HepG2 (cell line): ENCODE results near the gene SDHAF1. TPM values are rescaled to one million over a fixed set of nuclear protein-coding genes. Genes with fewer than 3 reads are reported as not detected.
A peak's percentile ranks its signal among the peaks of the same experiment; 100 is the strongest.

Experiments used
- AHR ChIP-seq: IDR thresholded peaks from 2 replicates; pipeline ENCODE4 v1.6.1; 2018; ENCODE audit warnings: missing genetic modification reagents, missing compliant biosample characterization
- AKAP8 ChIP-seq: sonication (generic); formaldehyde crosslinking; IDR thresholded peaks from 2 replicates; pipeline ENCODE4 v1.5.1; 2020; ENCODE audit warnings: mild to moderate bottlenecking, missing genetic modification reagents
- ELF4 ChIP-seq: sonication (generic); formaldehyde crosslinking; IDR thresholded peaks from 2 replicates; pipeline ENCODE4 v1.5.0; 2020; ENCODE audit warnings: missing genetic modification reagents, mild to moderate bottlenecking, moderate library complexity, borderline replicate concordance
- FOSL2 ChIP-seq: sonication (generic); formaldehyde crosslinking; IDR thresholded peaks from 2 replicates; pipeline ENCODE4 v1.4.0; 2020; ENCODE audit warnings: missing genetic modification reagents
- FOXA1 ChIP-seq, 2 experiments: fragments of 450-650 bp in 1 of 2; sonication (generic) in 1 of 2; formaldehyde crosslinking in 1 of 2; IDR thresholded peaks; 2 replicates each; pipeline versions ENCODE4 v1.4.0 to v1.6.1; 2016 to 2020; ENCODE audit warnings: missing genetic modification reagents in 1 of 2
- HDAC6 ChIP-seq: fragments of 200-600 bp; sonication (generic); IDR thresholded peaks from 2 replicates; pipeline ENCODE4 v1.7.0; 2017; ENCODE audit warnings: mild to moderate bottlenecking, antibody characterized with exemption, low read length, low read depth
- HMGA1 ChIP-seq: sonication (generic); formaldehyde crosslinking; conservative IDR thresholded peaks from 2 replicates; pipeline ENCODE4 v1.4.0; 2020; ENCODE audit warnings: missing genetic modification reagents
- ISX ChIP-seq: sonication (generic); formaldehyde crosslinking; conservative IDR thresholded peaks from 2 replicates; pipeline ENCODE4 v1.5.0; 2020; ENCODE audit warnings: missing genetic modification reagents
- MAX ChIP-seq: IDR thresholded peaks from 2 replicates; pipeline ENCODE4 v1.6.1; 2012; ENCODE audit warnings: inconsistent platforms
- NFYB ChIP-seq: sonication (generic); formaldehyde crosslinking; IDR thresholded peaks from 2 replicates; pipeline ENCODE4 v1.4.0; 2020; ENCODE audit warnings: missing genetic modification reagents
- NR2C2 ChIP-seq: sonication (generic); formaldehyde crosslinking; IDR thresholded peaks from 2 replicates; pipeline ENCODE4 v1.4.0; 2020; ENCODE audit warnings: missing genetic modification reagents, mild to moderate bottlenecking, moderate library complexity, borderline replicate concordance
- ONECUT2 ChIP-seq: sonication (generic); formaldehyde crosslinking; IDR thresholded peaks from 2 replicates; pipeline ENCODE4 v1.4.0; 2020; ENCODE audit warnings: missing genetic modification reagents
- REPIN1 ChIP-seq: sonication (generic); formaldehyde crosslinking; IDR thresholded peaks from 2 replicates; pipeline ENCODE4 v1.8.0; 2022; ENCODE audit warnings: missing genetic modification reagents, low read depth, mild to moderate bottlenecking, borderline replicate concordance
- RFX1 ChIP-seq: fragments of 450-650 bp; IDR thresholded peaks from 2 replicates; pipeline ENCODE4 v1.6.1; 2017
- SIN3A ChIP-seq: IDR thresholded peaks from 2 replicates; pipeline ENCODE4 v1.6.1; 2011; ENCODE audit warnings: low read depth, mild to moderate bottlenecking, control low read depth, low read length, borderline replicate concordance
- SMAD9 ChIP-seq: sonication (generic); formaldehyde crosslinking; IDR thresholded peaks from 2 replicates; pipeline ENCODE4 v1.5.1; 2020; ENCODE audit warnings: mild to moderate bottlenecking, missing genetic modification reagents
- SRSF4 ChIP-seq: fragments of 200-400 bp; formaldehyde crosslinking; IDR thresholded peaks from one replicate; pipeline ENCODE4 v1.6.1; 2018; ENCODE audit warnings: mild to moderate bottlenecking, low read depth, low read length, moderate library complexity; ENCODE audit not compliant: poor library complexity, severe bottlenecking
- TARDBP ChIP-seq: sonication (generic); formaldehyde crosslinking; IDR thresholded peaks from 2 replicates; pipeline ENCODE4 v1.8.0; 2022; ENCODE audit warnings: mild to moderate bottlenecking, missing genetic modification reagents
- TMF1 ChIP-seq: sonication (generic); formaldehyde crosslinking; IDR thresholded peaks from 2 replicates; pipeline ENCODE4 v1.8.1; 2022; ENCODE audit warnings: low read depth, missing genetic modification reagents
- ZFAT ChIP-seq: sonication (generic); formaldehyde crosslinking; conservative IDR thresholded peaks from 2 replicates; pipeline ENCODE4 v1.8.1; 2023; ENCODE audit warnings: missing genetic modification reagents, inconsistent platforms
- ZNF10 ChIP-seq: sonication (generic); formaldehyde crosslinking; IDR thresholded peaks from 2 replicates; pipeline ENCODE4 v1.4.0; 2020; ENCODE audit warnings: mild to moderate bottlenecking, low read depth, missing genetic modification reagents, borderline replicate concordance
- ZNF124 ChIP-seq: sonication (generic); formaldehyde crosslinking; IDR thresholded peaks from 2 replicates; pipeline ENCODE4 v1.4.0; 2020; ENCODE audit warnings: missing genetic modification reagents
- ZNF20 ChIP-seq: sonication (generic); formaldehyde crosslinking; IDR thresholded peaks from 2 replicates; pipeline ENCODE4 v1.4.0; 2020; ENCODE audit warnings: mild to moderate bottlenecking, moderate library complexity, missing genetic modification reagents
- ZNF232 ChIP-seq: sonication (generic); formaldehyde crosslinking; IDR thresholded peaks from 2 replicates; pipeline ENCODE4 v1.4.0; 2020; ENCODE audit warnings: missing genetic modification reagents, borderline replicate concordance
- ZNF274 ChIP-seq: sonication (generic); formaldehyde crosslinking; IDR thresholded peaks from 2 replicates; pipeline ENCODE4 v1.5.1; 2020; ENCODE audit warnings: mild to moderate bottlenecking, missing genetic modification reagents
- ZNF343 ChIP-seq: sonication (generic); formaldehyde crosslinking; IDR thresholded peaks from 2 replicates; pipeline ENCODE4 v1.4.0; 2020; ENCODE audit warnings: mild to moderate bottlenecking, missing genetic modification reagents
- ZNF563 ChIP-seq: sonication (generic); formaldehyde crosslinking; IDR thresholded peaks from 2 replicates; pipeline ENCODE4 v1.8.0; 2022; ENCODE audit warnings: mild to moderate bottlenecking, moderate library complexity, missing genetic modification reagents
- ZNF580 ChIP-seq: IDR thresholded peaks from 2 replicates; pipeline ENCODE4 v1.6.1; 2016; ENCODE audit warnings: low read depth, borderline replicate concordance
- ZNF644 ChIP-seq: IDR thresholded peaks from 2 replicates; pipeline ENCODE4 v1.6.1; 2016; ENCODE audit warnings: low read depth
- ZNF710 ChIP-seq: sonication (generic); formaldehyde crosslinking; IDR thresholded peaks from 2 replicates; pipeline ENCODE4 v1.5.0; 2020; ENCODE audit warnings: mild to moderate bottlenecking, missing genetic modification reagents, borderline replicate concordance
- ZNF777 ChIP-seq: sonication (generic); formaldehyde crosslinking; IDR thresholded peaks from 2 replicates; pipeline ENCODE4 v1.4.0; 2020; ENCODE audit warnings: missing genetic modification reagents
- ZNF878 ChIP-seq: sonication (generic); formaldehyde crosslinking; IDR thresholded peaks from 2 replicates; pipeline ENCODE4 v1.8.1; 2023; ENCODE audit warnings: mild to moderate bottlenecking, missing genetic modification reagents, moderate library complexity
- polyA plus RNA-seq, 8 experiments: library from polyadenylated mRNA; depleted of rRNA in 3 of 8; stranded (reverse) in 7 of 8; unstranded in 1 of 8; fragments of >200 nt; fragmentation: Illumina TruSeq in 4 of 8; extraction: Trizol in 4 of 8; gene quantifications; 2 replicates each; pipeline versions ENCODE4 v1.2.1 to v1.2.3, GENCODE V29; 2011 to 2016; ENCODE audit warnings: low read depth in 4 of 8, missing spikeins in 1 of 8, mixed read lengths in 1 of 8; ENCODE audit not compliant: insufficient read depth in 1 of 8
- total RNA-seq, 5 experiments: library from RNA; depleted of rRNA; stranded (reverse); fragments of >200 nt; fragmentation: Illumina TruSeq; extraction: Trizol; gene quantifications; 2 replicates each; pipeline ENCODE4 v1.2.3, GENCODE V29; 2016; ENCODE audit warnings: low read depth in 1 of 5

SDHAF1 gene
- total and polyA plus RNA-seq, 2 of the 13 experiments (the other 11 are each of a cell fraction or from before 2014, with no cell fraction given), result 17.8 to 22.8 TPM

GRCh38 chr19:35963514-35963913 lies 31.5 kb upstream of the SDHAF1 start (continued):
- TF ChIP-seq ZNF644, result 0 out of 2 replicates have a peak, but pooled peaks have one; percentile 37
- TF ChIP-seq FOXA1 (IDR thresholded peaks at IDR 0.05), result no peak
- TF ChIP-seq FOXA1 (CRISPR knock-in tag; IDR thresholded peaks at IDR 0.05), result 0 out of 2 replicates have a peak, but pooled peaks have one; percentile 26
- peak; percentile 55; the same call in 1 of the 2 replicates for TF ChIP-seq ZNF777 (CRISPR knock-in tag)
- TF ChIP-seq ZNF710, result 0 out of 2 replicates have a peak, but pooled peaks have one; percentile 31
- no peak for TF ChIP-seq NR2C2 (CRISPR knock-in tag)
- TF ChIP-seq ELF4 (CRISPR knock-in tag), result no peak
- no peak for TF ChIP-seq TARDBP (CRISPR knock-in tag)
- TF ChIP-seq ISX (CRISPR knock-in tag), result peak; percentile 84; the same call in 1 of the 2 replicates
- TF ChIP-seq ZNF232 (CRISPR knock-in tag), result peak; percentile 92
- peak; percentile 68 for TF ChIP-seq ZNF580 (CRISPR knock-in tag)
- TF ChIP-seq HDAC6, result no peak
- peak; percentile 94 for TF ChIP-seq ZNF124 (CRISPR knock-in tag)
- peak; percentile 63; the same call in 1 of the 2 replicates for TF ChIP-seq SIN3A
- TF ChIP-seq RFX1, result no peak
- peak; percentile 85; the same call in 1 of the 2 replicates for TF ChIP-seq AHR (CRISPR knock-in tag)
- 0 out of 2 replicates have a peak, but pooled peaks have one; percentile 86 for TF ChIP-seq TMF1
- TF ChIP-seq MAX, result peak; percentile 43
- no peak for TF ChIP-seq SMAD9
- no peak for TF ChIP-seq SRSF4
- TF ChIP-seq ZFAT (CRISPR knock-in tag), result no peak
- 0 out of 2 replicates have a peak, but pooled peaks have one; percentile 37 for TF ChIP-seq ZNF274 (CRISPR knock-in tag)
- TF ChIP-seq ZNF20, result no peak
- no peak for TF ChIP-seq ZNF343 (CRISPR knock-in tag)
- no peak for TF ChIP-seq ZNF10 (CRISPR knock-in tag)
- no peak for TF ChIP-seq AKAP8 (CRISPR knock-in tag)
- TF ChIP-seq ONECUT2 (CRISPR knock-in tag), result peak; percentile 44; the same call in 1 of the 2 replicates
- TF ChIP-seq ZNF878 (CRISPR knock-in tag), result 0 out of 2 replicates have a peak, but pooled peaks have one; percentile 31
- no peak for TF ChIP-seq HMGA1 (CRISPR knock-in tag)
- peak; percentile 60; the same call in 1 of the 2 replicates for TF ChIP-seq ZNF563 (CRISPR knock-in tag)
- TF ChIP-seq FOSL2 (CRISPR knock-in tag), result peak; percentile 42; the same call in 1 of the 2 replicates
- TF ChIP-seq NFYB, result no peak
- 0 out of 2 replicates have a peak, but pooled peaks have one; percentile 42 for TF ChIP-seq REPIN1
